ENCODE measurements around the gene CD72. TPM values are rescaled to one million over a fixed set of nuclear protein-coding genes. Genes with fewer than 3 reads are reported as not detected.

Gene CD72
- total RNA-seq, 1 experiment from 2014 or later = 0.95 TPM

- ChIA-PET POLR2A (no interaction called here), CTCF (no interaction called here)
- Mint-ChIP-seq H3K36me3 (ENCODE audit: insufficient read depth, unreplicated experiment) (peaks cover 6% of the 10 kb centered on the region), H3K4me3 (ENCODE audit: unreplicated experiment) (no peak overlapping the region), H3K4me1 (ENCODE audit: low read depth, unreplicated experiment) (peaks cover 6% of the 10 kb centered on the region), H3K27me3 (ENCODE audit: insufficient read depth, unreplicated experiment) (no peaks in the 10 kb centered on the region), H3K9me3 (ENCODE audit: unreplicated experiment) (peaks cover 29% of the 10 kb centered on the region), H3K27ac (ENCODE audit: unreplicated experiment) (no peak overlapping the region)
- no peaks in the 10 kb centered on the region for H3K27me3 ChIP-seq (replicated peaks; ENCODE audit: control insufficient read depth, insufficient read depth, low read length)
- H3K36me3 ChIP-seq (ENCODE audit: control insufficient read depth, insufficient read depth, low read length) = no peaks in the 10 kb centered on the region
- H3K9me3 ChIP-seq = peaks cover 16% of the 10 kb centered on the region
- intact Hi-C loops (cut with micrococcal nuclease; ENCODE audit: unreplicated experiment) = no loop called here
- H3K4me1 ChIP-seq = no peaks in the 10 kb centered on the region
- no peak overlapping the region for H3K4me3 ChIP-seq (ENCODE audit: low read depth, low read length)
- no peak for TF ChIP-seq CTCF (IDR thresholded peaks at IDR 0.05; ENCODE audit: insufficient read depth in 1 of 2, low read depth in 1 of 2, low read length in 1 of 2, severe bottlenecking in 1 of 2, unreplicated experiment in 1 of 2)
- no TSS peak for BruUV-seq (replicated peaks)
- no peak for DNase-seq
Measured at GRCh38 chr9:35579130-35579529, 39.1 kb downstream of the CD72 start.

- ChIA-PET CTCF (no interaction called here), POLR2A (no interaction called here)
- Mint-ChIP-seq H3K36me3 (ENCODE audit: insufficient read depth, unreplicated experiment) (peaks cover 6% of the 10 kb centered on the region), H3K27ac (ENCODE audit: unreplicated experiment) (no peak overlapping the region), H3K9me3 (ENCODE audit: unreplicated experiment) (peaks cover 28% of the 10 kb centered on the region), H3K4me1 (ENCODE audit: low read depth, unreplicated experiment) (peaks cover 6% of the 10 kb centered on the region), H3K4me3 (ENCODE audit: unreplicated experiment) (no peak overlapping the region), H3K27me3 (ENCODE audit: insufficient read depth, unreplicated experiment) (no peaks in the 10 kb centered on the region)
- no peaks in the 10 kb centered on the region for H3K36me3 ChIP-seq (ENCODE audit: control insufficient read depth, insufficient read depth, low read length)
- H3K9me3 ChIP-seq = peaks cover 16% of the 10 kb centered on the region
- no peak for DNase-seq
- no peaks in the 10 kb centered on the region for H3K27me3 ChIP-seq (replicated peaks; ENCODE audit: control insufficient read depth, insufficient read depth, low read length)
- no peaks in the 10 kb centered on the region for H3K4me1 ChIP-seq
- no peak overlapping the region for H3K4me3 ChIP-seq (ENCODE audit: low read depth, low read length)
- intact Hi-C loops (cut with micrococcal nuclease; ENCODE audit: unreplicated experiment) = no loop called here
- no TSS peak for BruUV-seq (replicated peaks)
- no peak for TF ChIP-seq CTCF (IDR thresholded peaks at IDR 0.05; ENCODE audit: insufficient read depth in 1 of 2, low read depth in 1 of 2, low read length in 1 of 2, severe bottlenecking in 1 of 2, unreplicated experiment in 1 of 2)
Measured at GRCh38 chr9:35577486-35577885, 40.7 kb downstream of the CD72 start.

DNA sequence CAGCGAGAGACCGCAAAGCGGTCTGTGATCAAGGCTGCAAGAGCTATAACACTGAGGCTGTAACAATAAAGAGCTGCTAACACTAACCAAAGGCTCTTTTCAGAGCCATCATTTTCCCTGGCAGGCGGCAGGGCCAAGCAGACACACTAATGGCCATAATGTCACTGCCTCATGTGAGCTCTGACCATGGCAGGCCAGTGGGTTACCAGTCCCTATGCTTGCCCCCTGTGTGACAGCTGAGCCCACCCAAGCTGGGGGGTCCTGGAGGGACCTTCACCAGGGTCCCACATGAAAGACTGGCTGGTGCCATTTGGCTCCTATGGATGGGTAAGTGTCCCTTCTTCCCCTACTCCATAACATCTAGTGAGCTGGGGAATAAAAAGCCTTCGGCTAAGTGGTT is 42.7 kb downstream of the CD72 start:
- CTCF ChIA-PET = no interaction called here
- Mint-ChIP-seq H3K9me3 (ENCODE audit: unreplicated experiment) (peaks cover 14% of the 10 kb centered on the region), H3K36me3 (ENCODE audit: insufficient read depth, unreplicated experiment) (peaks cover 6% of the 10 kb centered on the region), H3K4me1 (ENCODE audit: low read depth, unreplicated experiment) (peaks cover 6% of the 10 kb centered on the region), H3K27me3 (ENCODE audit: insufficient read depth, unreplicated experiment) (no peaks in the 10 kb centered on the region), H3K4me3 (ENCODE audit: unreplicated experiment) (no peak overlapping the region), H3K27ac (ENCODE audit: unreplicated experiment) (no peak overlapping the region)
- no peaks in the 10 kb centered on the region for H3K4me1 ChIP-seq
- no peak overlapping the region for H3K4me3 ChIP-seq (ENCODE audit: low read depth, low read length)
- H3K36me3 ChIP-seq (ENCODE audit: control insufficient read depth, insufficient read depth, low read length) = no peaks in the 10 kb centered on the region
- no peak for DNase-seq
- no TSS peak for BruUV-seq (replicated peaks)
- no peaks in the 10 kb centered on the region for H3K27me3 ChIP-seq (replicated peaks; ENCODE audit: control insufficient read depth, insufficient read depth, low read length)
- H3K9me3 ChIP-seq = peaks cover 12% of the 10 kb centered on the region
- POLR2A ChIA-PET = no interaction called here
- intact Hi-C loops (cut with micrococcal nuclease; ENCODE audit: unreplicated experiment) = no loop called here
- no peak for TF ChIP-seq CTCF (IDR thresholded peaks at IDR 0.05; ENCODE audit: insufficient read depth in 1 of 2, low read depth in 1 of 2, low read length in 1 of 2, severe bottlenecking in 1 of 2, unreplicated experiment in 1 of 2)

Data from Caco-2 (cell line).